ENCODE measurements around the gene NCAPH2. TPM values are rescaled to one million over a fixed set of nuclear protein-coding genes. Genes with fewer than 3 reads are reported as not detected.

Gene NCAPH2
- total RNA-seq: 62.6 and 65.2 TPM in 2 replicates

GRCh38 chr22:50507991-50508884 is at the start of gene NCAPH2:
Gene NCAPH2 (plus strand): TSS chr22:50508224. CDS start chr22:50508338, 114 bp downstream.

GRCh38 chr22:50474710-50475651 is 33.0 kb upstream of the NCAPH2 start, which contains the start of gene SBF1:
Gene SBF1 (minus strand): TSS chr22:50475035. CDS start chr22:50474840, 195 bp downstream.

GRCh38 chr22:50481440-50482106 is 26.5 kb upstream of the NCAPH2 start, which contains the start of gene ADM2:
Gene ADM2 (plus strand): TSS chr22:50481543. CDS start chr22:50481848, 305 bp downstream.

GRCh38 chr22:50486561-50487289 is 21.3 kb upstream of the NCAPH2 start, which contains the start of gene MIOX:
Gene MIOX (plus strand): TSS chr22:50486859. CDS start chr22:50486898, 39 bp downstream.

GRCh38 chr22:50507421-50507990 is 518 bp upstream of the NCAPH2 start, which contains the start of gene LMF2:
Gene LMF2 (minus strand): TSS chr22:50507702. CDS start chr22:50507675, 27 bp downstream.

GRCh38 chr22:50525104-50525857 is 17.3 kb downstream of the NCAPH2 start, which contains the start of gene SCO2:
Gene SCO2 (minus strand): TSS chr22:50525598. CDS start chr22:50524411, 1,187 bp downstream.

GRCh38 chr22:50529897-50530579 is 22.0 kb downstream of the NCAPH2 start, which contains the start of gene TYMP:
Gene TYMP (minus strand): TSS chr22:50530012. CDS start chr22:50529709, 303 bp downstream.

GRCh38 chr22:50545522-50546325 is 37.7 kb downstream of the NCAPH2 start, which contains the start of gene KLHDC7B:
Gene KLHDC7B (plus strand): TSS chr22:50545899. CDS start chr22:50546244, 345 bp downstream.

GRCh38 chr22:50562523-50563412 is 54.7 kb downstream of the NCAPH2 start, which contains the start of gene SYCE3:
Gene SYCE3 (minus strand): TSS chr22:50562919. CDS start chr22:50556405, 6,514 bp downstream.

Other genes starting within 250 kb of the NCAPH2 start
- gene MAPK12, start 246.5 kb upstream of the NCAPH2 start, total RNA-seq: 36.5 and 51.0 TPM in 2 replicates
- 14.4 and 26.8 TPM in 2 replicates for gene MAPK11, start 237.8 kb upstream of the NCAPH2 start, total RNA-seq
- 161 and 185 TPM in 2 replicates for gene PLXNB2, start 200.6 kb upstream of the NCAPH2 start, total RNA-seq
- 1.4 and 5.0 TPM in 2 replicates for gene DENND6B, start 181.2 kb upstream of the NCAPH2 start, total RNA-seq
- 53.0 and 61.1 TPM in 2 replicates for gene PPP6R2, start 164.9 kb upstream of the NCAPH2 start, total RNA-seq
- gene SBF1, start 33.2 kb upstream of the NCAPH2 start, total RNA-seq: 58.5 and 60.5 TPM in 2 replicates
- gene ADM2, start 26.7 kb upstream of the NCAPH2 start, total RNA-seq: 6.9 and 20.2 TPM in 2 replicates
- gene MIOX, start 21.4 kb upstream of the NCAPH2 start, total RNA-seq: not detected in 2 replicates
- 106 and 126 TPM in 2 replicates for gene LMF2, start 522 bp upstream of the NCAPH2 start, total RNA-seq
- gene SCO2, start 17.4 kb downstream of the NCAPH2 start, total RNA-seq: 0.58 and 1.4 TPM in 2 replicates
- 29.1 and 40.1 TPM in 2 replicates for gene TYMP, start 21.8 kb downstream of the NCAPH2 start, total RNA-seq
- gene KLHDC7B, start 37.7 kb downstream of the NCAPH2 start, total RNA-seq: not detected in 2 replicates
- gene SYCE3, start 54.7 kb downstream of the NCAPH2 start, total RNA-seq: not detected in 2 replicates
- gene CPT1B, start 70.2 kb downstream of the NCAPH2 start, total RNA-seq: 0.18 TPM in 1 of 2 replicates, not detected in the other
- 20.2 and 30.6 TPM in 2 replicates for gene CHKB, start 74.6 kb downstream of the NCAPH2 start, total RNA-seq
- gene MAPK8IP2, start 92.6 kb downstream of the NCAPH2 start, total RNA-seq: under 0.01 TPM in 2 replicates
- 29.4 and 41.8 TPM in 2 replicates for gene ARSA, start 119.9 kb downstream of the NCAPH2 start, total RNA-seq
- gene SHANK3, start 164.6 kb downstream of the NCAPH2 start, total RNA-seq: 0.89 and 1.2 TPM in 2 replicates
- not detected in 2 replicates for gene ACR, start 230.0 kb downstream of the NCAPH2 start, total RNA-seq

Measured in myometrial cell (primary cell).